GM12874 (cell line): Measurements from ENCODE around the gene SEC22C.

Experiments used
- TF ChIP-seq, protein P1 (sequence below): IDR thresholded peaks from 2 replicates; pipeline ENCODE4 v1.5.1; 2011; ENCODE audit warnings: low read depth, mild to moderate bottlenecking, control low read depth, low read length, moderate library complexity; ENCODE audit not compliant: insufficient read depth

SEC22C gene

DNA sequence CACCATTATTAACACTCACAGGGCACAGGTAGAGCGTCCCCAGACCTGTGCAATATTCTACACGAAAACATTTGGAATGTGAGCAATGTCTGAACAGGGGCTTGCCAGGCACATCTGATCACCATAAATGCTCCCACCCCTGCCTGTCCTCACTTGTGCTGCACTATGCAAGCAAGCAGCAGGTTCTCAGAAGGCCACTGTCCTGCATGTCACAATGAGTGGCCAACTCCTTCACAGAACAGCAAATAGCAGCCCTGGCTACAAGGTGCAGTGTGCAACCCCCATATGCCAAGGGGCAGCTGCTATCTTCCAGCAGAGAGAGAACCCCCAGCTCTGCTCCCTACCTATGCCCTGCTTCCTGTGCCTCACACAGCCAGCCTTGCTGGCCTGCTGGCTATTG is 32.6 kb downstream of the SEC22C start:
- TF ChIP-seq, protein P1, sequence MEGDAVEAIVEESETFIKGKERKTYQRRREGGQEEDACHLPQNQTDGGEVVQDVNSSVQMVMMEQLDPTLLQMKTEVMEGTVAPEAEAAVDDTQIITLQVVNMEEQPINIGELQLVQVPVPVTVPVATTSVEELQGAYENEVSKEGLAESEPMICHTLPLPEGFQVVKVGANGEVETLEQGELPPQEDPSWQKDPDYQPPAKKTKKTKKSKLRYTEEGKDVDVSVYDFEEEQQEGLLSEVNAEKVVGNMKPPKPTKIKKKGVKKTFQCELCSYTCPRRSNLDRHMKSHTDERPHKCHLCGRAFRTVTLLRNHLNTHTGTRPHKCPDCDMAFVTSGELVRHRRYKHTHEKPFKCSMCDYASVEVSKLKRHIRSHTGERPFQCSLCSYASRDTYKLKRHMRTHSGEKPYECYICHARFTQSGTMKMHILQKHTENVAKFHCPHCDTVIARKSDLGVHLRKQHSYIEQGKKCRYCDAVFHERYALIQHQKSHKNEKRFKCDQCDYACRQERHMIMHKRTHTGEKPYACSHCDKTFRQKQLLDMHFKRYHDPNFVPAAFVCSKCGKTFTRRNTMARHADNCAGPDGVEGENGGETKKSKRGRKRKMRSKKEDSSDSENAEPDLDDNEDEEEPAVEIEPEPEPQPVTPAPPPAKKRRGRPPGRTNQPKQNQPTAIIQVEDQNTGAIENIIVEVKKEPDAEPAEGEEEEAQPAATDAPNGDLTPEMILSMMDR: no peak

DNA sequence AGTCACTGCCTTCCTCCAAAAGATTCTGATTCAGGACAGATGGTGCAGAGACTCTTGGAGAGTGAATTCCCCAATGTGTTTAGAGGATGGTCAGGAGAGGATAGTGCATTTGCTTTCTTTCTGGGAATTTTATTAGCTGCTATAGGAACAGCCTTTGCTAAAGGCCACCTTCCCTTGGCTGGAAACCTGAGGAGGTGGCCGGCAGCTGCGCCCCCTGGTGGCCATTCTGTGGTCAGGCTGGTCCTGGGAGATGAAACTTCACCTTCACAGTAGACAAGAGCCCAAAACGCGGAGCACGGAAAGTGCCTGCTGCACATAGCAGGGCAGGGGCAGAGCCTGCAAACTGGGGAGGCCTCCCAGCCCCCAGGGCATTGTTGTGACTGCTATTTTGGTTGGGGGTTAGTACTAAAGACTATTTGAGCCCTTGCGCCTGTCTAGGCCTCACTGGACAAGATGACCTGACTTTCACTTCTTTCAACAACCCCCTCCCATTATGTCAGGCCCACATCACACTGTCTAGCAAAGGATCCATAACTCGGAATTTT is 34.3 kb downstream of the SEC22C start:
- TF ChIP-seq, protein P1: peak; percentile 95

DNA sequence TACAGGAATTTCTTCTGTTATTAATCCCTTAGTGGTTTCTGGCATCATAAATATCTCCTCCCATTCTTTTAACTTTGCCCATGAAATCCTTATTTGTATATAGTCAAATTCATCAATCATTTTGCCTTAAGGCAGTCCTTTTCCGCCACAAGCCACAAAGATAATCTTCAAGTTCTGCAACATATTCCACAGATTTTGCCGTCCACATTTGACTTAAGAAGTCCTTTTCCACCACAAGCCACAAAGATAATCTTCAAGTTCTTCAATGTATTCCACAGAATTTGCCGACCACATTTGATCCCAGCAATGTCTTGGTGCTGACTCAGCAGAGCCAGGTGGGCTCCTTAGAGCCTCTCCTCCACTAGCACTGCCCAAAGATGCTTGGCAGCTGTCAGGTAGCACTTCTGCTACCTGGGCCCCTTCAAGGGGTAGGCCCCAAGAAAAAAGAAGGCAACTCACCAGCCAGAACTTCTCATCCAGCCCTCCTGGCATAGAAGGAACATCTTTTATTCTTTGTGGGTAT is 35.0 kb downstream of the SEC22C start:
- TF ChIP-seq, protein P1: no peak

DNA sequence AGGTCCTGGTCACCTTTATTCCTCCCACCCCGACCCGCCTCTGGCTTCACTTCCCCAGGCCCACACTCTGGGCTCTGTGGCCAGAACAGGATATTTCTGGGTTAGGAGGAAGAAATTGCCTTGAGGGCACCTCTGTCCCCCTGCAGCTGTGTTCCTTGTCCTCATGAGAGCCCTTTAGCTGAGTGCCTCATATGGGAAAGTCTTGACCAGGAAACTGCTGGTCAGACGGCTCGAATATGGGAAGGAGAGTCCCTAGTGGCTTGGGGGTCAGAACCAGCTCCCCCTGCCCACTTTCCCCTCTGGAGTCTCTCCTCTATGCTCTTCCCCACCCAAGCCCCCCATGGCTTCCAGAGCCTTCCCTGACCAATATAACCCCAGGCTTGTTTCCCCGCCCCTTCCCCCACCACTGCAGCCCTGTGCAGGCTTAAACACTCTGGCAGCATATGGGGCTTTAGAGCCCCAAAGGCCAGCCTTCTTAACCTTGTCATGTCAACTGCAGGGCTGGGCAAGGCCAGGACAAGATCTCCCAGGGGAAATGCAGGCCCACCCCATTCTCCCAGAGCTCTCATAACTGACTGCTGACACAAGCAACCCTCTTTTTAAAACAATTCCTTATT is 36.4 kb downstream of the SEC22C start:
- TF ChIP-seq, protein P1: no peak

DNA sequence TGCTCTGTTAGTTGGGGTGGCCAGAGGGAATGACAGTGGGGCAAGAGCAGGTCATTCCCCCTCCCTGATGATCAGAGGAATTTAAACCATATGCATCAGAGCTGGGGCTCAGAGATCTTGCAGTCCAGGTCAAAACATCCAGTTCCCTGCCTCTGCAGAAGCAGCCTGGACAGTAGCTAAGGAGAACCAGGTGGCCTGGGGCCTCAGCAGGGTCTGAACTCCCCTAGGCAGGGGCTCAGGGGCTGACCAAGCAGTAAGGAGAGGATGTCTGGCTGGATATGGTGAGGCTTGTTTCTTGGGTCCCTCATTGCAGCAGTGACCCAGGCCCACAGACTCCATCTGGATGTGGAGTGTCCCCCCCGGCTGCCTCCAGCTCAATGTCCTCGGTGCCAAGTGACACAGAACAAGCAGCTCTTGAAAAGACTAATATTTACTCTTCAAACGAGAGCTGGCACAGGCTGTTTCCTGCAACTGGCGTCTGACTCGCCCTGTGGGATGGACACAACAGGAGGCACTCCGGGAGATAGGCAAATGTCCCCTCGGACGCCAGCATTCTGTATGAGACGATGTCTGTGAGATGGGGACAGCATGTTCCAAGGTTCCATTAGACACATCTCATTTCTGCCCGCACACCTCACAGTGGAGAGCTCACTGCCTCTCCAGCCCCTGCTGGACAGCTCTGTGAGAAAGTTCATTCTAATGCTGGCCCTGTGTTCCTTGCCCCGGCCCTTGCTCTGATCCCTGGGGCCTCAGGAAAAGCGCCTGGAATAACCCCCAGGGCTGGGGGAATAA is 37.1 kb downstream of the SEC22C start:
- TF ChIP-seq, protein P1: no peak

DNA sequence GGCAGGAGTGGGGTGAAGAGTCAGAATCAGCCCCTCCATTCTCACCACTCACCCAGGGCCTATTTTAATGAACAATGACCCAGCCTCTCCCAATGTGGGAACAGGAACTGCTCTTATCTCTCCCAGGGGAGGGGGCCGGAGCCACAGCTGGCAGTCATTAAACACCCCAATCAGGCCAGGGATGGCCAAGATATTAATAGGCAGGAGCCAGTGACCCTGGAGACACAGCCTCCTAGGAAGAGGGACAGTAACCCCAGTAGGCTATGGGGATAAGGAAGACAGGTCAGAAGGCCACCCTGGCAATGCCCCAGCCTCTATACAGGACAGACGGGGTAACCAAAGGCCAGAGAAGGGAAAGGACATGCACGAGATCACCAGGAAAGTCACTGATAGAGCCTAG is 40.7 kb downstream of the SEC22C start:
- TF ChIP-seq, protein P1: no peak
